Loucy (cell line): Measurements from ENCODE around the gene CCNYL1.

Experiments used
- H2AFZ ChIP-seq: fragments of 200-600 bp; sonication (generic); 2 replicates; pipeline ENCODE4 v1.6.0; 2016; ENCODE audit warnings: antibody characterized with exemption, mild to moderate bottlenecking, low read length, moderate library complexity
- H3F3A ChIP-seq: fragments of 200-600 bp; 2 replicates; pipeline ENCODE4 v1.6.0; 2016; ENCODE audit warnings: antibody characterized with exemption, low read depth, mild to moderate bottlenecking
- H3K27me3 ChIP-seq: fragments of 200-600 bp; sonication (generic); 2 replicates; pipeline ENCODE4 v1.6.1; 2014; ENCODE audit warnings: low read length, mild to moderate bottlenecking; ENCODE audit not compliant: insufficient read depth, poor library complexity, severe bottlenecking
- H3K36me3 ChIP-seq: fragments of 200-600 bp; sonication (generic); 2 replicates; pipeline ENCODE4 v1.6.1; 2016; ENCODE audit warnings: low read length; ENCODE audit not compliant: insufficient read depth
- H3K4me1 ChIP-seq: fragments of 200-600 bp; sonication (generic); 2 replicates; pipeline ENCODE4 v1.5.1; 2014; ENCODE audit warnings: low read length, mild to moderate bottlenecking; ENCODE audit not compliant: insufficient read depth, poor library complexity, severe bottlenecking
- H3K4me2 ChIP-seq: fragments of 200-600 bp; sonication (generic); 2 replicates; pipeline ENCODE4 v1.6.0; 2014; ENCODE audit warnings: antibody characterized with exemption, low read length, low read depth, mild to moderate bottlenecking; ENCODE audit not compliant: poor library complexity, severe bottlenecking
- H3K4me3 ChIP-seq: fragments of 200-600 bp; sonication (generic); 2 replicates; pipeline ENCODE4 v1.5.1; 2014; ENCODE audit warnings: low read length, mild to moderate bottlenecking, mixed read lengths; ENCODE audit not compliant: poor library complexity, severe bottlenecking
- H3K79me2 ChIP-seq: fragments of 200-600 bp; sonication (generic); 2 replicates; pipeline ENCODE4 v1.6.1; 2014; ENCODE audit warnings: low read length; ENCODE audit not compliant: insufficient read depth
- H3K9ac ChIP-seq: fragments of 200-600 bp; sonication (generic); 2 replicates; pipeline ENCODE4 v1.6.0; 2014; ENCODE audit warnings: mild to moderate bottlenecking, low read depth, low read length, moderate library complexity; ENCODE audit not compliant: poor library complexity, severe bottlenecking
- H3K9me2 ChIP-seq: fragments of 200-600 bp; sonication (generic); replicated peaks from 2 replicates; pipeline ENCODE4 v1.6.1; 2016; ENCODE audit warnings: low read depth, low read length, mixed read lengths
- H3K9me3 ChIP-seq: fragments of 200-600 bp; sonication (generic); 2 replicates; pipeline ENCODE4 v1.6.1; 2014; ENCODE audit warnings: mild to moderate bottlenecking, antibody characterized with exemption, low read length, low read depth; ENCODE audit not compliant: insufficient read depth
- H4K20me1 ChIP-seq: fragments of 200-600 bp; sonication (generic); 2 replicates; pipeline ENCODE4 v1.6.0; 2014; ENCODE audit warnings: antibody characterized with exemption, low read length, mild to moderate bottlenecking; ENCODE audit not compliant: insufficient read depth, poor library complexity, severe bottlenecking
- EZH2phosphoT487 ChIP-seq: fragments of 200-600 bp; IDR thresholded peaks from 2 replicates; pipeline ENCODE4 v1.6.1; 2018; ENCODE audit warnings: antibody characterized with exemption, mild to moderate bottlenecking, moderate library complexity, borderline replicate concordance
- TF ChIP-seq, protein P1 (sequence below): fragments of 200-600 bp; sonication (generic); conservative IDR thresholded peaks from 2 replicates; pipeline ENCODE4 v1.5.1; 2014; ENCODE audit warnings: mild to moderate bottlenecking, antibody characterized with exemption, low read length

Gene CCNYL1

DNA sequence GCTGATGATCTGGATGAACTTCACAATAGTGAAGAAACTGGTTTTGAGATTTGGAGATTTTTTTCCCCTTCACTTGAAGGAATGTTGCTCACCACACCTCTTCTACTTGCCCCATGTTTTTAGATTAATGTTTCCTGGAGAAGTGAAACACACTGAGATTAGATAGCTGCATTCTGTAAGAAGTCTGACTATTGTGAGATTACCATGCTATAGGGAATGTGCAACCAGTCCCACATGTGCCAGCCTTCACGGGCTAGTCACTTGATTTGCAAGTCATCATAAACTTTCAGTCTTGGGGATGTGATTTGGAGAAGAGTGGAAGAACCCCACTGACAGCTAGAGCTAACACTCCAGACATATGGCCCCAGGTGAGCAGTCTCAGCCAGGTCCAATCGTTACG lies 7.4 kb upstream of the CCNYL1 start:
- Histone ChIP-seq H3K9ac (no peak overlapping the region), H2AFZ (peak overlapping the region; percentile 33), H3K4me3 (no peak overlapping the region), H3K79me2 (no peaks in the 10 kb centered on the region), H4K20me1 (no peaks in the 10 kb centered on the region), H3F3A (no peaks in the 10 kb centered on the region), H3K9me2 (no peaks in the 10 kb centered on the region), H3K27me3 (no peaks in the 10 kb centered on the region), H3K4me1 (no peaks in the 10 kb centered on the region), H3K9me3 (no peaks in the 10 kb centered on the region), H3K36me3 (no peaks in the 10 kb centered on the region), H3K4me2 (no peak overlapping the region)
- no peak for TF ChIP-seq EZH2phosphoT487

DNA sequence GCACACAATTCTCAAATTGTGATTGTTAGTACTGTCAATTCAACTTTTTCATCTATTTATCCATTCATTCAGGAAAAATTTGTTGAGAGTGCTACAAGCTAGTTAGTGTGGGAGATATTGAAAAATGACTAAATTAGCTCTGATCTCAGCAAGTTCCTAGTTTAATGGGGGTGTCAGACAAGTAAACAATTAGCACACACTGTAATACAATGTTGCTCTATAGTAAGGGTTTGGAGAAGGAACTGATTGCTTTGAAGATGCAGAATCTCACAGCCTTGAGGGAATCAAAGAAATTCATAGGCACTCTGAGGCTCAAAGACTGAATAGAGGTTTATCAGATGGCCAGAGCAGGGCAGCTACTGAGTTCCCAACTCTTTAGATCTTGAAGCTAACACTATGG lies 6.8 kb upstream of the CCNYL1 start:
- H3K9me3 ChIP-seq = no peaks in the 10 kb centered on the region
- H3K27me3 ChIP-seq = no peaks in the 10 kb centered on the region
- H3K79me2 ChIP-seq = no peaks in the 10 kb centered on the region
- H2AFZ ChIP-seq = peak overlapping the region; percentile 33; the same call in 1 of the 2 replicates
- no peak for TF ChIP-seq EZH2phosphoT487
- TF ChIP-seq, protein P1, sequence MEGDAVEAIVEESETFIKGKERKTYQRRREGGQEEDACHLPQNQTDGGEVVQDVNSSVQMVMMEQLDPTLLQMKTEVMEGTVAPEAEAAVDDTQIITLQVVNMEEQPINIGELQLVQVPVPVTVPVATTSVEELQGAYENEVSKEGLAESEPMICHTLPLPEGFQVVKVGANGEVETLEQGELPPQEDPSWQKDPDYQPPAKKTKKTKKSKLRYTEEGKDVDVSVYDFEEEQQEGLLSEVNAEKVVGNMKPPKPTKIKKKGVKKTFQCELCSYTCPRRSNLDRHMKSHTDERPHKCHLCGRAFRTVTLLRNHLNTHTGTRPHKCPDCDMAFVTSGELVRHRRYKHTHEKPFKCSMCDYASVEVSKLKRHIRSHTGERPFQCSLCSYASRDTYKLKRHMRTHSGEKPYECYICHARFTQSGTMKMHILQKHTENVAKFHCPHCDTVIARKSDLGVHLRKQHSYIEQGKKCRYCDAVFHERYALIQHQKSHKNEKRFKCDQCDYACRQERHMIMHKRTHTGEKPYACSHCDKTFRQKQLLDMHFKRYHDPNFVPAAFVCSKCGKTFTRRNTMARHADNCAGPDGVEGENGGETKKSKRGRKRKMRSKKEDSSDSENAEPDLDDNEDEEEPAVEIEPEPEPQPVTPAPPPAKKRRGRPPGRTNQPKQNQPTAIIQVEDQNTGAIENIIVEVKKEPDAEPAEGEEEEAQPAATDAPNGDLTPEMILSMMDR = no peak
- no peaks in the 10 kb centered on the region for H3F3A ChIP-seq
- H3K4me2 ChIP-seq = no peak overlapping the region
- no peaks in the 10 kb centered on the region for H3K4me1 ChIP-seq
- H3K9me2 ChIP-seq = no peaks in the 10 kb centered on the region
- no peaks in the 10 kb centered on the region for H3K36me3 ChIP-seq
- H3K4me3 ChIP-seq = no peak overlapping the region
- no peaks in the 10 kb centered on the region for H4K20me1 ChIP-seq
- no peak overlapping the region for H3K9ac ChIP-seq

DNA sequence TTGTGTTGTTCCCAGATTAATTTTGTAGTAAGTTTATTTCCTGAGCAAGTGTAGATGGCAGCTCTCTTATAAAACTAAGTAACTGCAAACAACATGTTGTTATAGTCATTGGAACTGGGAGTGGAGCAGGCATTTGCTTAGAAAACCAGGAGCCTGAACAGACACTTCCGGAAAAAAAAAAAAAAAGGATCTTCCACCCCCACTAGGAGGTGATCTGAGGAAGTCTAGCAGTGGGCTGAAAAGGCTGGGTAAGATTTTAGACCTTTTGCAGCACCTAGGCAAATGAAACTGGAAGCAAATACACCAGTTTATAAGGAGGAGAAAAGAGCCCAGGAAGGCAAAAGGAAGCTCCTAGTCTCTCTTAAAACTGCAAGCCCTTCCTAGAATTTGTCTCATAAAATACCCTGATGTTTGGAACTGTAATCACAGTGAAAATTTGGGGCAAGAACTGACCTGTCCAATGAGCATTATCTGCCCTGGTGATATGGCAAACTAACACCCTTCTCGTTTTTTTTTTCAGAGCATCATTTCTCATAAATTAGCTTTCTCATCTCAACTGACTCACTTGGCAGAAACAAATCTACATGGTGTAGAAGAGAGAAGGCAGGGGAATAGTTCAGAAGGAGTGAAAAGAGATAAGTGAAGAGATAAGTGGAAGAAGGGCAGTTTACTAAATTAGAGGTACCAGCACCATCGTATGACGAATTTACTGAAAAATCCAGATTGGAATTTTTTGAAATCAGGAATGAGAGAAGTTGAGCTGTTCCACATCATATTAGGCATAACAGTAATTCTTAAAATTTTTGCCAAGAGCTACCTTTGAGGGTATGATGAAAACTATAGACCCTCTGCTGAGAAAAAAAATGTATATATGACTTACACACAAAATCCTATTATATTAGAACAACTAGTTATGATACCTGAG lies 4.2 kb upstream of the CCNYL1 start:
- H3K27me3 ChIP-seq = no peaks in the 10 kb centered on the region
- H3K9me3 ChIP-seq = no peaks in the 10 kb centered on the region
- no peak overlapping the region for H3K4me3 ChIP-seq
- H3K4me1 ChIP-seq = peaks cover 1% of the 10 kb centered on the region
- no peak overlapping the region for H3K9ac ChIP-seq
- peaks cover 2% of the 10 kb centered on the region for H4K20me1 ChIP-seq
- peak overlapping the region; percentile 35; the same call in 1 of the 2 replicates for H2AFZ ChIP-seq
- H3K4me2 ChIP-seq = no peak overlapping the region
- H3K79me2 ChIP-seq = peaks cover 2% of the 10 kb centered on the region
- no peak for TF ChIP-seq EZH2phosphoT487
- TF ChIP-seq, protein P1 = no peak
- H3K36me3 ChIP-seq = no peaks in the 10 kb centered on the region
- H3F3A ChIP-seq = no peaks in the 10 kb centered on the region
- no peaks in the 10 kb centered on the region for H3K9me2 ChIP-seq
